ENCODE data around the gene RALGPS1. TPM values are rescaled to one million over a fixed set of nuclear protein-coding genes. Genes with fewer than 3 reads are reported as not detected.

Gene RALGPS1
- total and polyA plus RNA-seq, 10 donors, result 2.5 to 27.3 (median 14.1) TPM

DNA sequence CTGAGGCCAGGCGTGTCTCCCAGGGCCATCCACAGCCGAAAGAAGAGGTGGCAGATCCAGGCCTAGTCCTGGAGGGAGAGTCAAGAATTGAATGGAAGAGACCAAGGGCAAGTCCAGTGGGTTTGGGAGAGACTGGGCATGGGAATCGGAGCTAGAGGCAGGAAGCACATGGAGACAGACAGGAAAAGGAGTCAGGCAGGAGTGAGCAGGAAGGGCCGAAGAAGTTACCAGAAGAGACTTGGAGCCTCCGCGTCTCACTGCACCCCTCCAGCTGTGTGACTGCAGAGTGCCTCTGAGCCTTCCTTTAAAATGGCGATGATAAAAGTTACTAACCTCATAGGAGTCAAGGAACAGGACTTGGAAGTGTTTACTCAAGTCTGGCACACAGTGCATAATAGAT, 272.2 kb downstream of the RALGPS1 start:
- DNase-seq, result no peak
- Histone ChIP-seq H3K4me1 (peaks cover 0 to 37% (median 14%) of the 10 kb centered on the region in 6 donors), H3K27ac (peak overlapping the region in 7 of 8 donors; percentile 54 to 77 (median 69)), H3K9me3 (no peaks in the 10 kb centered on the region), H3K36me3 (peaks cover 0 to 9% (median 0%) of the 10 kb centered on the region in 6 donors), H3K4me3 (no peak overlapping the region), H3K27me3 (replicated peaks in 1 of 7) (no peaks in the 10 kb centered on the region)
- 53 to 79% (median 71%) methylated on average over 7 of the region's 7 CpGs for WGBS, 5 donors
- TF ChIP-seq POLR2AphosphoS5 (IDR thresholded peaks at IDR 0.05), result no peak
- TF ChIP-seq POLR2A (IDR thresholded peaks at IDR 0.05), result no peak
- TF ChIP-seq, protein P1, sequence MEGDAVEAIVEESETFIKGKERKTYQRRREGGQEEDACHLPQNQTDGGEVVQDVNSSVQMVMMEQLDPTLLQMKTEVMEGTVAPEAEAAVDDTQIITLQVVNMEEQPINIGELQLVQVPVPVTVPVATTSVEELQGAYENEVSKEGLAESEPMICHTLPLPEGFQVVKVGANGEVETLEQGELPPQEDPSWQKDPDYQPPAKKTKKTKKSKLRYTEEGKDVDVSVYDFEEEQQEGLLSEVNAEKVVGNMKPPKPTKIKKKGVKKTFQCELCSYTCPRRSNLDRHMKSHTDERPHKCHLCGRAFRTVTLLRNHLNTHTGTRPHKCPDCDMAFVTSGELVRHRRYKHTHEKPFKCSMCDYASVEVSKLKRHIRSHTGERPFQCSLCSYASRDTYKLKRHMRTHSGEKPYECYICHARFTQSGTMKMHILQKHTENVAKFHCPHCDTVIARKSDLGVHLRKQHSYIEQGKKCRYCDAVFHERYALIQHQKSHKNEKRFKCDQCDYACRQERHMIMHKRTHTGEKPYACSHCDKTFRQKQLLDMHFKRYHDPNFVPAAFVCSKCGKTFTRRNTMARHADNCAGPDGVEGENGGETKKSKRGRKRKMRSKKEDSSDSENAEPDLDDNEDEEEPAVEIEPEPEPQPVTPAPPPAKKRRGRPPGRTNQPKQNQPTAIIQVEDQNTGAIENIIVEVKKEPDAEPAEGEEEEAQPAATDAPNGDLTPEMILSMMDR (IDR thresholded peaks at IDR 0.05 in 8 of 11, conservative IDR thresholded peaks at IDR 0.05 in 3 of 11), result no peak
- intact Hi-C loops (cut with DNase I; ENCODE audit: low total_unique reads), result no loop called here

GRCh38 chr9:127187231-127187956, 272.8 kb downstream of the RALGPS1 start:
- peak; percentile 35 for DNase-seq
- TF ChIP-seq, protein P1 (IDR thresholded peaks at IDR 0.05 in 8 of 11, conservative IDR thresholded peaks at IDR 0.05 in 3 of 11), result no peak
- TF ChIP-seq POLR2AphosphoS5 (IDR thresholded peaks at IDR 0.05), result peak in 1 of 3 donors; percentile 47
- no peak overlapping the region for H3K4me3 ChIP-seq
- H3K27me3 ChIP-seq (replicated peaks in 1 of 7), result no peaks in the 10 kb centered on the region
- WGBS, 5 donors, result 64 to 78% (median 69%) methylated on average over 14 of the region's 14 CpGs
- peaks cover 0 to 9% (median 0%) of the 10 kb centered on the region in 6 donors for H3K36me3 ChIP-seq
- no peaks in the 10 kb centered on the region for H3K9me3 ChIP-seq
- intact Hi-C loops (cut with DNase I; ENCODE audit: low total_unique reads), result no loop called here
- peak overlapping the region in 7 of 8 donors; percentile 54 to 77 (median 69) for H3K27ac ChIP-seq
- H3K4me1 ChIP-seq, result peaks cover 0 to 37% (median 14%) of the 10 kb centered on the region in 6 donors

GRCh38 chr9:127188396-127188795, 273.8 kb downstream of the RALGPS1 start:
- H3K4me3 ChIP-seq, result no peak overlapping the region
- intact Hi-C loops (cut with DNase I; ENCODE audit: low total_unique reads), result no loop called here
- H3K27me3 ChIP-seq (replicated peaks in 1 of 7), result no peaks in the 10 kb centered on the region
- peaks cover 0 to 37% (median 14%) of the 10 kb centered on the region in 6 donors for H3K4me1 ChIP-seq
- DNase-seq, result peak; percentile 14
- TF ChIP-seq POLR2A (IDR thresholded peaks at IDR 0.05) (no peak), POLR2AphosphoS5 (IDR thresholded peaks at IDR 0.05) (no peak)
- TF ChIP-seq, protein P1 (IDR thresholded peaks at IDR 0.05 in 8 of 11, conservative IDR thresholded peaks at IDR 0.05 in 3 of 11), result no peak
- peak overlapping the region in 2 of 8 donors; percentile 33 to 69 for H3K27ac ChIP-seq
- H3K36me3 ChIP-seq, result peaks cover 0 to 9% (median 0%) of the 10 kb centered on the region in 6 donors
- WGBS, 5 donors, result 88 to 97% (median 95%) methylated on average over 3 to 4 of the region's 4 CpGs
- no peaks in the 10 kb centered on the region for H3K9me3 ChIP-seq

DNA sequence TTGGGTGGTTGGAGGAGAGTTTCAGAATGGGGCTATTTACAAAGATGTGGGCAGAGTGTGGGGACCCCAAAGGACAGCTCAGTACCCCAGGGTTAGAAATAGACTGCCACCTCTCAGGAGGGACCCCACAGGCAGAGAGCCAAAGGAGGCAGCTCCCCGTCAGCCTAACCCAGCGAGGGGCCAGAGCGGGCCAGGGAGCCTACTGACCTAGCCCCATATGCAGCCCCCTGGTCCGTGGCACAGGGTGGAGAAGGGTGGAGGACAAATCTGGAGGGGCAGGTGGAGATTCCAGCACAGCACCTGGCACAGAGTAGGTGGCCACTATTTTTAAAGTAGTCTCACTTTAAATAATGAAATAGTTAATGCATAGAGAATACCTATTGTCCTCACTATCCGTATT, 275.0 kb downstream of the RALGPS1 start:
- H3K27ac ChIP-seq, result no peak overlapping the region
- no peak for TF ChIP-seq POLR2AphosphoS5 (IDR thresholded peaks at IDR 0.05)
- TF ChIP-seq, protein P1 (IDR thresholded peaks at IDR 0.05 in 8 of 11, conservative IDR thresholded peaks at IDR 0.05 in 3 of 11), result no peak
- no peak for TF ChIP-seq POLR2A (IDR thresholded peaks at IDR 0.05)
- H3K4me1 ChIP-seq, result peaks cover 0 to 27% (median 14%) of the 10 kb centered on the region in 6 donors
- peaks cover 0 to 1% (median 0%) of the 10 kb centered on the region in 6 donors for H3K36me3 ChIP-seq
- intact Hi-C loops (cut with DNase I; ENCODE audit: low total_unique reads), result no loop called here
- WGBS, 5 donors, result 71 to 87% (median 73%) methylated on average over 5 of the region's 5 CpGs
- H3K4me3 ChIP-seq, result no peak overlapping the region
- peak; percentile 64 for DNase-seq
- no peaks in the 10 kb centered on the region for H3K9me3 ChIP-seq
- no peaks in the 10 kb centered on the region for H3K27me3 ChIP-seq (replicated peaks in 1 of 7)
